Progenitor cell of endocrine pancreas (in vitro differentiated cells): ENCODE data around the gene NUDT12. TPM values are rescaled to one million over a fixed set of nuclear protein-coding genes. Genes with fewer than 3 reads are reported as not detected.

Experiments used
- DNase-seq: peaks from one replicate; pipeline ENCODE4 v3.0.0; 2021; ENCODE audit warnings: low spot score; ENCODE audit not compliant: unreplicated experiment
- H3K27ac Mint-ChIP-seq: 2 replicates; pipeline ENCODE4 v1.8.0; 2021; ENCODE audit warnings: mild to moderate bottlenecking, moderate library complexity, mixed read lengths
- H3K27me3 Mint-ChIP-seq: 2 replicates; pipeline ENCODE4 v1.8.0; 2021; ENCODE audit warnings: mixed read lengths
- H3K36me3 Mint-ChIP-seq: 2 replicates; pipeline ENCODE4 v1.8.0; 2022; ENCODE audit warnings: mixed read lengths; ENCODE audit not compliant: insufficient read depth
- H3K4me1 Mint-ChIP-seq: 2 replicates; pipeline ENCODE4 v1.8.0; 2021; ENCODE audit warnings: low read depth, mixed read lengths
- H3K4me3 Mint-ChIP-seq: 2 replicates; pipeline ENCODE4 v1.8.0; 2021; ENCODE audit warnings: low read depth, mild to moderate bottlenecking, moderate library complexity, mixed read lengths
- H3K9me3 Mint-ChIP-seq: 2 replicates; pipeline ENCODE4 v1.8.0; 2021; ENCODE audit warnings: low read depth, mixed read lengths
- total RNA-seq: library from RNA; stranded (reverse); gene quantifications from 2 replicates; pipeline ENCODE4 v1.2.1, GENCODE V29; 2021
- TF ChIP-seq, protein P1 (sequence below): fragments of 200-600 bp; sonication (generic); IDR thresholded peaks from one replicate; pipeline ENCODE4 v1.5.0; 2021; ENCODE audit warnings: antibody characterized with exemption, mild to moderate bottlenecking; ENCODE audit not compliant: unreplicated experiment

Gene NUDT12
- total RNA-seq, 1 donor from 2014 or later: 13.0 TPM

DNA sequence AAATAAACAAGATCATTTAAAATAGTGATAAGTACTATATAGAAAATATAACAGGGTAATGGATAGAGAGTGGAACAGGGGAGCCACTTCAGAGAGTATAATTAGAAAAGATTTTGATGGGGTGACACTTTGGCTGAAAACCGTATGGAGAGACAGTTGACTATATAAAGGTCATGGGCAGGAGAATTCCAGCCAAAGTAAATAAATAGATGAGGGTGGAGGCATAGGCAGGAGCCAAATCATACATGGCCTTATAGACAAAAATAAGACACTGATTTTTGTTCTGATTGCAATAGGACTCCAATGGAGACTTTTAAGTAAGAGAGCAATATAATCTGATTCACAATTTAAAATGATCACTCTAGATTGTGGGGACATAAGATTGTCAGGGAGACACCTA is 37.5 kb upstream of the NUDT12 start:
- no peaks in the 10 kb centered on the region for H3K36me3 Mint-ChIP-seq
- H3K27ac Mint-ChIP-seq: no peak overlapping the region
- H3K27me3 Mint-ChIP-seq: peaks cover 13% of the 10 kb centered on the region
- H3K9me3 Mint-ChIP-seq: no peaks in the 10 kb centered on the region
- no peak for DNase-seq
- peaks cover 10% of the 10 kb centered on the region for H3K4me1 Mint-ChIP-seq
- TF ChIP-seq, protein P1, sequence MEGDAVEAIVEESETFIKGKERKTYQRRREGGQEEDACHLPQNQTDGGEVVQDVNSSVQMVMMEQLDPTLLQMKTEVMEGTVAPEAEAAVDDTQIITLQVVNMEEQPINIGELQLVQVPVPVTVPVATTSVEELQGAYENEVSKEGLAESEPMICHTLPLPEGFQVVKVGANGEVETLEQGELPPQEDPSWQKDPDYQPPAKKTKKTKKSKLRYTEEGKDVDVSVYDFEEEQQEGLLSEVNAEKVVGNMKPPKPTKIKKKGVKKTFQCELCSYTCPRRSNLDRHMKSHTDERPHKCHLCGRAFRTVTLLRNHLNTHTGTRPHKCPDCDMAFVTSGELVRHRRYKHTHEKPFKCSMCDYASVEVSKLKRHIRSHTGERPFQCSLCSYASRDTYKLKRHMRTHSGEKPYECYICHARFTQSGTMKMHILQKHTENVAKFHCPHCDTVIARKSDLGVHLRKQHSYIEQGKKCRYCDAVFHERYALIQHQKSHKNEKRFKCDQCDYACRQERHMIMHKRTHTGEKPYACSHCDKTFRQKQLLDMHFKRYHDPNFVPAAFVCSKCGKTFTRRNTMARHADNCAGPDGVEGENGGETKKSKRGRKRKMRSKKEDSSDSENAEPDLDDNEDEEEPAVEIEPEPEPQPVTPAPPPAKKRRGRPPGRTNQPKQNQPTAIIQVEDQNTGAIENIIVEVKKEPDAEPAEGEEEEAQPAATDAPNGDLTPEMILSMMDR: no peak
- no peak overlapping the region for H3K4me3 Mint-ChIP-seq

DNA sequence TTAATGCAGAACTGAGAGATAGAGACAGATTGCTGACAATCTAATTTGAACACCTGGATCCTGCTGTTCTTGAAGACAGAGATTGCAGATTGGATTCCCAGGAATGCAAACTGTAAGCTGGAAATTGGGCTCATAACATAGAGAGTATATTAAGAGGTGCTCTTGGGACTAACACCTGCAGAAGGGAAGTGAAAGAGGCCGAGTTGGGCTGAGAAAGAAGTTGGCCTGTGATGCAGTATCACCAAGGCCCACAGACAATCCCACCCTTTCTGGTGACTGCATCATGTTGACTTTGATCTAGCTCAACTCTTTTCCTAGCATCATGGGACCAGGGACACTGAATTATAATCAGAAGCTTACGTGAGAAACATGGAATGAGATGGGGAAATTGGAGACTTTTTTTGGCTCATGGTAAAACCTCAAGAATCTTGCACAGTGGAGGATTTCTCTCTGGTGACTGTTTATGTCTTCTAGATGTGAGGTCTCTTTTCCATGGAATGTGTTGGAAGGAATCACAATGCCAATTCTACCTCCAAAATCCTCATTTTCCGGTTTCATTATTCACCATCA is 36.5 kb upstream of the NUDT12 start:
- H3K4me1 Mint-ChIP-seq: peaks cover 10% of the 10 kb centered on the region
- H3K36me3 Mint-ChIP-seq: no peaks in the 10 kb centered on the region
- no peak overlapping the region for H3K27ac Mint-ChIP-seq
- TF ChIP-seq, protein P1: no peak
- H3K9me3 Mint-ChIP-seq: peaks cover 4% of the 10 kb centered on the region
- H3K4me3 Mint-ChIP-seq: no peak overlapping the region
- peaks cover 23% of the 10 kb centered on the region for H3K27me3 Mint-ChIP-seq
- no peak for DNase-seq

DNA sequence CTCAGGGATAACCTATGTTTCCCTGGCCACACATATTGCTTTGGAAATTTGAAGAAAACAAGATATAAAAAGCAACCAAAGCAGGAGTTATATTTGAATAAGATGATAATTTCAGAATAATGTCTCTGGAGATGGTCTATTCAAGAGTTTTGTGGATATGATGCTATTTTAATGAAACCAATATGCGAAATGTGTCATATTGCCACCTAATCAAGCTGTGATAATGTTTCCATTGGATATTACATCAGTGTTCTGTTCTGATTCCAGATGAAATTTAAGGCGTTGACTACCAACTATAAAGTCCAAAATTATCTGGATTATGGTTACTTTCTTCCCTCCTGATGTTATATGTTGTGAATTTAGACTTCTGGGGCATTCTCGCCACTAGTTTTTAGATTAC is 27.6 kb upstream of the NUDT12 start:
- H3K27ac Mint-ChIP-seq: no peak overlapping the region

DNA sequence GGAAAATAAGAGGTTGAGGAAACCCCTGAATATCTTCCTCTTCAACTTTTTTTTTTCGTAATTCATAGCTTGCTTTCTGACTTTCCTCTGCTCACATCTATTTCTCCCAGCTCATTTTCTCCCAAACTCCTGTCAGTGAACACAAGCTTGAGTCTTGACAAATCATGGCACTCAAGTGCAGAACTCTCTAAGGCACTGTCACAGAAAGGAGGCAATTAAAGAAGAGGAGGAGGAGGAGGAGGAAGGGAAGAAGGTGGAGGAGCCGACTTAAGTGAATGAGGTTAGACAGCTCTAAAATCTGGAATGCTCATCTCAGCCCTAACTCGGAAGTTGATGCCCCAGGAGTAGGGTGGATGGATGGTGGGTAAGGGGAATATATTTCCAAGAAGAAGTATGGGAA is 27.2 kb upstream of the NUDT12 start:
- peaks cover 23% of the 10 kb centered on the region for H3K27me3 Mint-ChIP-seq
- no peak for DNase-seq
- no peak overlapping the region for H3K27ac Mint-ChIP-seq
- H3K4me3 Mint-ChIP-seq: no peak overlapping the region
- no peaks in the 10 kb centered on the region for H3K4me1 Mint-ChIP-seq
- H3K9me3 Mint-ChIP-seq: peaks cover 4% of the 10 kb centered on the region
- TF ChIP-seq, protein P1: no peak
- H3K36me3 Mint-ChIP-seq: no peaks in the 10 kb centered on the region

More for the DNA sequence above, 27.6 kb upstream of the NUDT12 start:
- H3K4me1 Mint-ChIP-seq: no peaks in the 10 kb centered on the region
- peaks cover 4% of the 10 kb centered on the region for H3K9me3 Mint-ChIP-seq
- TF ChIP-seq, protein P1: no peak
- DNase-seq: no peak
- peaks cover 28% of the 10 kb centered on the region for H3K27me3 Mint-ChIP-seq
- no peaks in the 10 kb centered on the region for H3K36me3 Mint-ChIP-seq
- H3K4me3 Mint-ChIP-seq: no peak overlapping the region

DNA sequence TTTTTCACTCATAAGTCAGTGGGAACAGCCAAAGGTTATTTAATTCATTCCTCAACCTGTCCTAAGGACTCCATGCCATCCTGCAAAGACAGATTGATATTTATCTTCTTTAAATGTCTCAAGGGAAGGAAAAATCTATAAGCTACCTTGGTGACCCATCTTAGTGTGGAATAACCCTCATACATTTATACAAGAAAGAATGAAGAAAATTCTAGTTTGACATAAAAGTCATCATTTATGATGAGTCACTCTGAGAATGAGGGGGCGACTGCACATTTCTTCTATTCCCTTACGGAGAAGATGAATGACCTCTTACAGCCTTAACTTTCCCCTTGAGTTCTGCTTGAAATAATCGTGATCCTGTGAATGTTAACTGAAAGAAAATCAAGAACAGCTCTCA is 26.8 kb upstream of the NUDT12 start:
- H3K27ac Mint-ChIP-seq: no peak overlapping the region
- H3K4me3 Mint-ChIP-seq: no peak overlapping the region
- DNase-seq: no peak
- H3K9me3 Mint-ChIP-seq: peaks cover 3% of the 10 kb centered on the region
- H3K27me3 Mint-ChIP-seq: peaks cover 19% of the 10 kb centered on the region
- H3K4me1 Mint-ChIP-seq: peaks cover 2% of the 10 kb centered on the region
- no peaks in the 10 kb centered on the region for H3K36me3 Mint-ChIP-seq
- TF ChIP-seq, protein P1: no peak
